K562 (cell line): ENCODE results near the gene PRDM16. TPM values are rescaled to one million over a fixed set of nuclear protein-coding genes. Genes with fewer than 3 reads are reported as not detected.

Source experiments
- ATAC-seq: fragments of 200-7000 bp; cut with Tn5 transposase; 3 replicates; pipeline ENCODE4 v1.9.1; 2020; ENCODE audit warnings: moderate library complexity
- BruUV-seq: library from RNA; stranded (reverse); fragments of 400-500 nt; replicated peaks from 2 replicates; lab custom pipeline; 2021; lab: Mats Ljungman, UMichigan
- CTCF ChIA-PET: fragments of 300-600 bp; formaldehyde crosslinking; extraction: SDS; loops from one replicate; lab custom pipeline; 2021; ENCODE audit warnings: low intra/inter-chr PET ratio; lab: Yijun Ruan, JAX
- POLR2A ChIA-PET: fragments of 300-600, 350-650 bp; sonication (Branson Sonifier 250); formaldehyde crosslinking; extraction: SDS; loops from one replicate; lab custom pipeline; 2021; ENCODE audit warnings: antibody characterized with exemption, inconsistent platforms; lab: Yijun Ruan, JAX
- DNase-seq, 4 experiments: peaks; one replicate each; pipeline versions ENCODE4 v3.0.0 to v3.0.0-alpha.2; 2011 to 2018; ENCODE audit warnings: low spot score in 3 of 4, mixed read lengths in 3 of 4; ENCODE audit errors: extremely low read depth in 1 of 4
- FAIRE-seq: peaks from 2 replicates; lab custom pipeline; 2011; peaks lifted over from hg19 to GRCh38; lab: Jason Lieb, UNC
- H2AFZ ChIP-seq: 2 replicates; pipeline ENCODE4 v1.6.0; 2011; ENCODE audit warnings: low read depth, low read length, control low read depth, inconsistent platforms
- H3K27ac ChIP-seq: fragments of 200-600 bp; 3 replicates; pipeline ENCODE4 v1.8.0; 2011; ENCODE audit warnings: low read depth, mild to moderate bottlenecking, control low read depth, inconsistent platforms, low read length, moderate library complexity, mixed read lengths; ENCODE audit errors: extremely low read depth
- H3K27me3 ChIP-seq, 2 experiments: fragments of 300-600 bp in 1 of 2; 2 replicates in 1 of 2; 3 replicates in 1 of 2; pipeline versions ENCODE4 v1.6.0 to v1.8.0; 2011; ENCODE audit warnings: inconsistent platforms in 2 of 2, low read length in 2 of 2, mild to moderate bottlenecking in 1 of 2, mixed read lengths in 1 of 2, moderate library complexity in 1 of 2; ENCODE audit not compliant: control insufficient read depth in 2 of 2, insufficient read depth in 2 of 2
- H3K36me3 ChIP-seq: fragments of 300-600 bp; 3 replicates; pipeline ENCODE4 v1.8.0; 2011; ENCODE audit warnings: mild to moderate bottlenecking, low read length, inconsistent platforms; ENCODE audit not compliant: control insufficient read depth, insufficient read depth
- H3K4me1 ChIP-seq, 2 experiments: fragments of 200-600 bp in 1 of 2; replicated peaks in 1 of 2; 2 replicates in 1 of 2; 3 replicates in 1 of 2; pipeline versions ENCODE4 v1.5.1 to v1.8.0; 2011; ENCODE audit warnings: inconsistent platforms in 2 of 2, low read length in 2 of 2, mild to moderate bottlenecking in 1 of 2, mixed read lengths in 1 of 2, moderate library complexity in 1 of 2; ENCODE audit not compliant: control insufficient read depth in 2 of 2, insufficient read depth in 2 of 2
- H3K4me2 ChIP-seq: 2 replicates; pipeline ENCODE4 v1.6.1; 2011; ENCODE audit warnings: low read length, control low read depth, inconsistent platforms, mixed read lengths; ENCODE audit not compliant: insufficient read depth
- H3K4me3 ChIP-seq: fragments of 200-600 bp; sonication (generic), shearing (Covaris generic); 2 replicates; pipeline ENCODE4 v1.5.1; 2016; ENCODE audit warnings: control low read depth, inconsistent platforms
- H3K79me2 ChIP-seq: fragments of 200-600 bp; 3 replicates; pipeline ENCODE4 v1.8.0; 2011; ENCODE audit warnings: low read length, inconsistent platforms; ENCODE audit not compliant: control insufficient read depth, insufficient read depth
- H3K9ac ChIP-seq, 2 experiments: 2 replicates each; pipeline versions ENCODE4 v1.6.0 to v1.6.1; 2011; ENCODE audit warnings: low read depth in 2 of 2, low read length in 2 of 2, control low read depth in 1 of 2, inconsistent platforms in 1 of 2, mild to moderate bottlenecking in 1 of 2, mixed read lengths in 1 of 2; ENCODE audit not compliant: insufficient read depth in 1 of 2
- H3K9me1 ChIP-seq: one replicate; pipeline ENCODE4 v1.6.0; 2011; ENCODE audit warnings: inconsistent platforms, mild to moderate bottlenecking, low read length, moderate library complexity; ENCODE audit not compliant: control insufficient read depth, insufficient read depth
- H3K9me3 ChIP-seq: replicated peaks from 2 replicates; pipeline ENCODE4 v1.5.1; 2011; ENCODE audit warnings: low read depth, low read length, inconsistent platforms; ENCODE audit not compliant: control insufficient read depth, insufficient read depth
- H4K20me1 ChIP-seq: replicated peaks from 2 replicates; pipeline ENCODE4 v1.6.1; 2011; ENCODE audit warnings: low read length, inconsistent platforms, mixed read lengths; ENCODE audit not compliant: control insufficient read depth, insufficient read depth
- ATF1 ChIP-seq, 2 experiments: fragments of 450-650 bp in 1 of 2; IDR thresholded peaks; 2 replicates each; pipeline ENCODE4 v1.6.1; 2016; ENCODE audit warnings: missing compliant biosample characterization in 1 of 2, missing genetic modification characterization in 1 of 2
- FOSL1 ChIP-seq: fragments of 200-800 bp; sonication (Bioruptor generic); conservative IDR thresholded peaks from 2 replicates; pipeline ENCODE4 v1.6.1; 2016; ENCODE audit warnings: missing genetic modification characterization, missing compliant biosample characterization
- L3MBTL2 ChIP-seq: fragments of 450-650 bp; IDR thresholded peaks from 2 replicates; pipeline ENCODE4 v1.6.1; 2016; ENCODE audit warnings: mild to moderate bottlenecking, moderate library complexity
- PRMT5 ChIP-seq: sonication (generic); formaldehyde crosslinking; IDR thresholded peaks from 2 replicates; pipeline ENCODE4 v1.5.0; 2020; ENCODE audit warnings: missing genetic modification reagents
- U2AF1 ChIP-seq: fragments of 200-400 bp; formaldehyde crosslinking; optimal IDR thresholded peaks from 2 replicates; pipeline ENCODE3; 2017; ENCODE audit warnings: mild to moderate bottlenecking, low read depth, low read length, moderate library complexity
- WGBS: fragments of 100-300 bp; shearing (Covaris generic); methylation state at CpG from one replicate; pipeline ENCODE4 v1.1.6; 2016; ENCODE audit warnings: low coverage, mixed read lengths; ENCODE audit not compliant: insufficient coverage; ENCODE audit errors: missing lambda C conversion rate; 5-methylcytosine and 5-hydroxymethylcytosine counted together
- in situ Hi-C: fragments of 300-500 bp; cut with MboI; formaldehyde crosslinking; loops from 4 replicates; pipeline ENCODE4 v1.15.0; 2018; ENCODE audit warnings: inconsistent platforms, mixed read lengths
- intact Hi-C: fragments of 100-400 bp; cut with micrococcal nuclease; formaldehyde crosslinking; loops from 2 replicates; pipeline ENCODE4 v1.14.2; 2022
- polyA plus RNA-seq, 8 experiments: library from polyadenylated mRNA; depleted of rRNA in 4 of 8; stranded (reverse) in 5 of 8; unstranded in 3 of 8; fragments of >200 nt; fragmentation: Nextera tagmentation in 2 of 8; fragmentation: Illumina TruSeq in 1 of 8; extraction: Ambion mirVana in 2 of 8; extraction: Trizol in 1 of 8; gene quantifications; 2 replicates each; pipeline versions ENCODE4 v1.2.1 to v1.2.3, GENCODE V29; 2011 to 2014; ENCODE audit warnings: inconsistent platforms in 1 of 8, missing spikeins in 1 of 8
- total RNA-seq, 7 experiments: library from RNA; depleted of rRNA in 6 of 7; stranded (reverse); fragments of >200 nt in 6 of 7; fragmentation: Illumina TruSeq in 2 of 7; extraction: Trizol in 2 of 7; gene quantifications; 2 replicates each; pipeline versions ENCODE4 v1.2.1 to v1.2.3, GENCODE V29; 2011 to 2021; ENCODE audit warnings: low replicate concordance in 1 of 7
- TF ChIP-seq, protein P1 (sequence below), 3 experiments: fragments of 200-800 bp in 1 of 3; sonication (Bioruptor generic) in 1 of 3; sonication (generic) in 1 of 3; formaldehyde crosslinking in 1 of 3; IDR thresholded peaks; 2 replicates each; pipeline versions ENCODE4 v1.6.1 to v1.8.0; 2016 to 2022; ENCODE audit warnings: mild to moderate bottlenecking in 2 of 3, missing compliant biosample characterization in 2 of 3, missing genetic modification characterization in 2 of 3, missing genetic modification reagents in 1 of 3
- TF ChIP-seq, protein P2 (sequence below): fragments of 450-650 bp; IDR thresholded peaks from 2 replicates; pipeline ENCODE4 v1.6.1; 2016; ENCODE audit warnings: mild to moderate bottlenecking, moderate library complexity

PRDM16 gene
- total and polyA plus RNA-seq, 9 of the 15 experiments (the other 6 are each of a cell fraction or from before 2014, with no cell fraction given), result 0.10 to 0.27 TPM; not detected in 7

DNA sequence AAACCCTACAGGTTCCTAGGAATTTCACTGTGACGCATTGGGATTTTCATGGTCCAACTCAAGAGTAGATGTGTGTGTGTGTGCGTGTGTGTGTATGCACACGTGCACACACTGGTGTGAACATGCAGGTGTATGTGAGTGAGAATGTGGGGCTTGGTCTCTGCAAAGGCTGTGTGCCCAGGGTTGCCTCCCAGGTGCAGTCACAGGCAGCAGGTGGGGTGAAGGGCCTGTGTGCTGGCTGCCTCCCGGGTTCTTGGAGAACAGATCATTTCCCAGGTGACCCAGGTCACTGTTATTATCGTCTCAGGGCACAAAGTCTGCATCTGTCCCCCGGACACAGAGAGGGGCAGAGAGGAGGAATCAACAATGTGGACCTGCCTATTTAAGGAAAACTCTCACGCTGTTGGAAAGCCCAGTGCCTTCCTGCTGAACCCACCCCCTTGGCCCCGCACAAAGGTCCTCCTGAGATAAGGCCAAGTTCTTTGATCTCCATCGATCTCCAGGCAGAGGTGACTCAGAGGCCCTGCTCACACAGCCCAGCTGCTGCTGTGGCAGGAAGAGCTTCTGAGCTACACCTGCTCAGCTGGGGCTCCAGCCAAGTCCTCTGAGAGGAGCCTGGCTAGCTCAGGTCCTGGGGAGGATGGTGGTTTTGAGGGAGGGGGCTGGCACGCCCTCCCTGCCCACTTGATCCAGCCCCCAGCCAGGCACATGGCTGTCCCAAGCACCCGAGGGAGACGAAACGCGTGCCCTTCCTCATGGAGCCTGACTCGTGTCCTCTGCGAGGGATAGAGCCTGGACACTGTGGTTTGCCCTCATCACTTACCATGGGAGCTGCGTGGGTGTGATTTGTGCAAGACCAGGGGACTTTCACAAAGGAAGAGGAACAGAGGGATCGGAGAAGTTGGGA is 251.5 kb downstream of the PRDM16 start:
- Histone ChIP-seq H3K4me2 (no peak overlapping the region), H3K36me3 (no peaks in the 10 kb centered on the region), H3K4me1 (peaks cover 0 to 8% of the 10 kb centered on the region in 2 experiments; a peak in 2 of 5 replicates), H2AFZ (no peak overlapping the region), H3K9me1 (no peaks in the 10 kb centered on the region), H3K9ac (no peak overlapping the region), H3K27ac (no peak overlapping the region), H3K4me3 (no peak overlapping the region), H4K20me1 (no peaks in the 10 kb centered on the region), H3K27me3 (peaks cover 2 to 18% of the 10 kb centered on the region in 2 experiments; a peak in 4 of 5 replicates), H3K9me3 (no peaks in the 10 kb centered on the region), H3K79me2 (no peaks in the 10 kb centered on the region)
- FAIRE-seq (no peak), DNase-seq (no peak), ATAC-seq (no peak; the same call in 1 of the 3 replicates)
- ChIA-PET CTCF (interaction anchor here (0.9 to 1.1 kb wide), 2 partner anchors 255 to 308 kb away, joined by 3 read pairs; no protein-coding TSS in a partner anchor), POLR2A (interaction anchor here (1.3 kb wide), 1 partner anchor 13 kb away, joined by 3 read pairs; no protein-coding TSS in a partner anchor)
- intact Hi-C loops, result no loop called here
- BruUV-seq, result no TSS peak
- 12% methylated on average over 18 of the region's 18 CpGs for WGBS
- in situ Hi-C loops, result no loop called here
- TF ChIP-seq, protein P1, sequence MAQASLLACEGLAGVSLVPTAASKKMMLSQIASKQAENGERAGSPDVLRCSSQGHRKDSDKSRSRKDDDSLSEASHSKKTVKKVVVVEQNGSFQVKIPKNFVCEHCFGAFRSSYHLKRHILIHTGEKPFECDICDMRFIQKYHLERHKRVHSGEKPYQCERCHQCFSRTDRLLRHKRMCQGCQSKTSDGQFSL (CRISPR knock-in tag; IDR thresholded peaks at IDR 0.05), result no peak
- TF ChIP-seq, protein P1 (tag; IDR thresholded peaks at IDR 0.05), result no peak
- TF ChIP-seq PRMT5 (CRISPR knock-in tag), result no peak
- no peak for TF ChIP-seq ATF1 (CRISPR knock-in tag; IDR thresholded peaks at IDR 0.05)
- no peak for TF ChIP-seq ATF1 (tag; IDR thresholded peaks at IDR 0.05)
- peak; percentile 51 for TF ChIP-seq FOSL1 (tag)
- 0 out of 2 replicates have a peak, but pooled peaks have one; percentile 21 for TF ChIP-seq L3MBTL2
- no peak for TF ChIP-seq U2AF1
- TF ChIP-seq, protein P2, sequence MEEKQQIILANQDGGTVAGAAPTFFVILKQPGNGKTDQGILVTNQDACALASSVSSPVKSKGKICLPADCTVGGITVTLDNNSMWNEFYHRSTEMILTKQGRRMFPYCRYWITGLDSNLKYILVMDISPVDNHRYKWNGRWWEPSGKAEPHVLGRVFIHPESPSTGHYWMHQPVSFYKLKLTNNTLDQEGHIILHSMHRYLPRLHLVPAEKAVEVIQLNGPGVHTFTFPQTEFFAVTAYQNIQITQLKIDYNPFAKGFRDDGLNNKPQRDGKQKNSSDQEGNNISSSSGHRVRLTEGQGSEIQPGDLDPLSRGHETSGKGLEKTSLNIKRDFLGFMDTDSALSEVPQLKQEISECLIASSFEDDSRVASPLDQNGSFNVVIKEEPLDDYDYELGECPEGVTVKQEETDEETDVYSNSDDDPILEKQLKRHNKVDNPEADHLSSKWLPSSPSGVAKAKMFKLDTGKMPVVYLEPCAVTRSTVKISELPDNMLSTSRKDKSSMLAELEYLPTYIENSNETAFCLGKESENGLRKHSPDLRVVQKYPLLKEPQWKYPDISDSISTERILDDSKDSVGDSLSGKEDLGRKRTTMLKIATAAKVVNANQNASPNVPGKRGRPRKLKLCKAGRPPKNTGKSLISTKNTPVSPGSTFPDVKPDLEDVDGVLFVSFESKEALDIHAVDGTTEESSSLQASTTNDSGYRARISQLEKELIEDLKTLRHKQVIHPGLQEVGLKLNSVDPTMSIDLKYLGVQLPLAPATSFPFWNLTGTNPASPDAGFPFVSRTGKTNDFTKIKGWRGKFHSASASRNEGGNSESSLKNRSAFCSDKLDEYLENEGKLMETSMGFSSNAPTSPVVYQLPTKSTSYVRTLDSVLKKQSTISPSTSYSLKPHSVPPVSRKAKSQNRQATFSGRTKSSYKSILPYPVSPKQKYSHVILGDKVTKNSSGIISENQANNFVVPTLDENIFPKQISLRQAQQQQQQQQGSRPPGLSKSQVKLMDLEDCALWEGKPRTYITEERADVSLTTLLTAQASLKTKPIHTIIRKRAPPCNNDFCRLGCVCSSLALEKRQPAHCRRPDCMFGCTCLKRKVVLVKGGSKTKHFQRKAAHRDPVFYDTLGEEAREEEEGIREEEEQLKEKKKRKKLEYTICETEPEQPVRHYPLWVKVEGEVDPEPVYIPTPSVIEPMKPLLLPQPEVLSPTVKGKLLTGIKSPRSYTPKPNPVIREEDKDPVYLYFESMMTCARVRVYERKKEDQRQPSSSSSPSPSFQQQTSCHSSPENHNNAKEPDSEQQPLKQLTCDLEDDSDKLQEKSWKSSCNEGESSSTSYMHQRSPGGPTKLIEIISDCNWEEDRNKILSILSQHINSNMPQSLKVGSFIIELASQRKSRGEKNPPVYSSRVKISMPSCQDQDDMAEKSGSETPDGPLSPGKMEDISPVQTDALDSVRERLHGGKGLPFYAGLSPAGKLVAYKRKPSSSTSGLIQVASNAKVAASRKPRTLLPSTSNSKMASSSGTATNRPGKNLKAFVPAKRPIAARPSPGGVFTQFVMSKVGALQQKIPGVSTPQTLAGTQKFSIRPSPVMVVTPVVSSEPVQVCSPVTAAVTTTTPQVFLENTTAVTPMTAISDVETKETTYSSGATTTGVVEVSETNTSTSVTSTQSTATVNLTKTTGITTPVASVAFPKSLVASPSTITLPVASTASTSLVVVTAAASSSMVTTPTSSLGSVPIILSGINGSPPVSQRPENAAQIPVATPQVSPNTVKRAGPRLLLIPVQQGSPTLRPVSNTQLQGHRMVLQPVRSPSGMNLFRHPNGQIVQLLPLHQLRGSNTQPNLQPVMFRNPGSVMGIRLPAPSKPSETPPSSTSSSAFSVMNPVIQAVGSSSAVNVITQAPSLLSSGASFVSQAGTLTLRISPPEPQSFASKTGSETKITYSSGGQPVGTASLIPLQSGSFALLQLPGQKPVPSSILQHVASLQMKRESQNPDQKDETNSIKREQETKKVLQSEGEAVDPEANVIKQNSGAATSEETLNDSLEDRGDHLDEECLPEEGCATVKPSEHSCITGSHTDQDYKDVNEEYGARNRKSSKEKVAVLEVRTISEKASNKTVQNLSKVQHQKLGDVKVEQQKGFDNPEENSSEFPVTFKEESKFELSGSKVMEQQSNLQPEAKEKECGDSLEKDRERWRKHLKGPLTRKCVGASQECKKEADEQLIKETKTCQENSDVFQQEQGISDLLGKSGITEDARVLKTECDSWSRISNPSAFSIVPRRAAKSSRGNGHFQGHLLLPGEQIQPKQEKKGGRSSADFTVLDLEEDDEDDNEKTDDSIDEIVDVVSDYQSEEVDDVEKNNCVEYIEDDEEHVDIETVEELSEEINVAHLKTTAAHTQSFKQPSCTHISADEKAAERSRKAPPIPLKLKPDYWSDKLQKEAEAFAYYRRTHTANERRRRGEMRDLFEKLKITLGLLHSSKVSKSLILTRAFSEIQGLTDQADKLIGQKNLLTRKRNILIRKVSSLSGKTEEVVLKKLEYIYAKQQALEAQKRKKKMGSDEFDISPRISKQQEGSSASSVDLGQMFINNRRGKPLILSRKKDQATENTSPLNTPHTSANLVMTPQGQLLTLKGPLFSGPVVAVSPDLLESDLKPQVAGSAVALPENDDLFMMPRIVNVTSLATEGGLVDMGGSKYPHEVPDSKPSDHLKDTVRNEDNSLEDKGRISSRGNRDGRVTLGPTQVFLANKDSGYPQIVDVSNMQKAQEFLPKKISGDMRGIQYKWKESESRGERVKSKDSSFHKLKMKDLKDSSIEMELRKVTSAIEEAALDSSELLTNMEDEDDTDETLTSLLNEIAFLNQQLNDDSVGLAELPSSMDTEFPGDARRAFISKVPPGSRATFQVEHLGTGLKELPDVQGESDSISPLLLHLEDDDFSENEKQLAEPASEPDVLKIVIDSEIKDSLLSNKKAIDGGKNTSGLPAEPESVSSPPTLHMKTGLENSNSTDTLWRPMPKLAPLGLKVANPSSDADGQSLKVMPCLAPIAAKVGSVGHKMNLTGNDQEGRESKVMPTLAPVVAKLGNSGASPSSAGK, result no peak
